Fibroblast of peridontal ligament (primary cell): ENCODE data around the gene NPFFR1.
"Not testable (repeated sequence)": the region's sequence is repeated elsewhere in the genome, so short reads cannot be mapped to it uniquely, and the experiment has no call there.

Experiments
- DNase-seq: peaks from one replicate; pipeline ENCODE4 v3.0.0-alpha.2; 2010; ENCODE audit errors: extremely low read depth

NPFFR1 gene

GRCh38 chr10:70285476-70285831 is 1.6 kb upstream of the NPFFR1 start:
- no peak for DNase-seq

GRCh38 chr10:70284542-70285475 is 1.0 kb upstream of the NPFFR1 start:
- DNase-seq: no peak

GRCh38 chr10:70283071-70283444 is 746 bp downstream of the NPFFR1 start:
- DNase-seq: no peak

DNA sequence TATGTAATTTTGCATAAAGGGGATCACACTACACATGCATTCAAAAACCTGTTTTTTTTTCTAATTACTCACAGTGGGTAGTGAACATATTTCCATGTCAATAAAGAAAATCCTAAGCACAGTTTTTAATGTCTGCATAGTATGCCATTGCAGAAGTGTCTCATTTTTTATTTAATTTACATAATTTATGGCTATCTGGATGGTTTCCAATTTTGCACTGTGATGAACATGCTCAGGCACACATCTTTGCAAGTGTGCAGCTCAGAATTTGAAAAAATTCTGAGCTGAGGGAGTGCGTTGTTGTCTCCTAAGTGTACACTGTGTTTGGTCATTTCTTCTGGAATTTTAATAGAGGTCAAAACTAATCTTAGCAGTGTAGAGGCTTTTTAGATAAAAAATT is 2.2 kb downstream of the NPFFR1 start:
- DNase-seq: no peak

DNA sequence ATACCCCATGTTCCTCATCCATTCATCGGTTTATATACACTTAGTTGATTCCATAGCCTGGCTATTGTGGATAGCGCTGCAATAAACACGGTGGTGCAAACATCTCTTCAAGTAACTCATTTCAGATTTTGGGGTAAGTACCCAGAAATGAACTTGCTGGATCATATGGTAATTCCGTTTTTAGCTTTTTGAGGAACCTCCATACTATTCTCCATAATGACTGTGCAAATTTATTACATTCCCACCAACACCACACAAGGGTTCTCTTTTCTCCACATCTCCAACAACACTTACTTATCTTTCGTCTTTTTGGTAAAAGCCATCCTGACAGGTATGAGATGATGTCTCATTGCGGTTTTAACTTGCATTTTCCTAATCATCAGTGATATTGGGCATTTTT is 3.7 kb downstream of the NPFFR1 start:
- DNase-seq: no peak

- DNase-seq: no peak
These were observed 6.3 kb downstream of the NPFFR1 start for GRCh38 chr10:70277396-70278030.

DNA sequence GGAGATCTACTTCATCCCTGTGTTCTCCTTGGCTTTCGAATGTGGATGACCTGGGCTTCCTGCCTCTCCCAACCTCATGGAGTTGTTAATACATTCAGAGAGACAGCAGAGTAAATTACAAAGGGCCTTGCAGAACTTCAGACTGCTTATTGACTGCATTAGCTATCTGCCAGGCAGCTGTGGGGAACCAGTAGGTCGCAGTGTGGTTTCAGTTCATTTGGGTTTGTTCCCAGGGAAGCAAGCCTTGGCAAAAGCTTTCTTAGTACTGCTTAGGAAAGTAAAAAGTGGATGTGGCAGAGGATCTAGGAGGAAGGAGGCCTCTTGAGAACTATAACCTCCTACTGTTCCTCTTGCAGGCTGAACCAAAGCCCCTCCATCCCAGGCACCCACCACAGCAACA is 9.2 kb downstream of the NPFFR1 start:
- peak; percentile 91 for DNase-seq

DNA sequence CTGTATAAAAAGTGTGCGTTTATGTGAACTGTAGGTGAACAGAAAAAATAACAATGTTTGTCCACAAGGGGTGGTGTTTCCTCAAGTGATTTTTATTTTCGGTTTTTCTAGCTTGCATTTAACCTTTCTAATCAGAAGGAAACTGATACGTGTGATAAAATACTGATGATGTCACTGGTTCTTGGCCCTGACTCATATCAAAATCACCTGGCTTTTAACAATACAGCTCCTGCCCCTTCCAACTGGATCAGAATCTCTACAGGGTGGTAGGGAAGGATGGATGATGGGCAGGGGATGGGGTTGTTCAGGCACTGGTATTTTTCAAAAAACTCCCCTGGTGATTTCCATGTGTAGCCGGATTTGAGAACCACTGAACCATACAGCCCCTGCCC is 10.9 kb downstream of the NPFFR1 start:
- peak; percentile 41 for DNase-seq

DNA sequence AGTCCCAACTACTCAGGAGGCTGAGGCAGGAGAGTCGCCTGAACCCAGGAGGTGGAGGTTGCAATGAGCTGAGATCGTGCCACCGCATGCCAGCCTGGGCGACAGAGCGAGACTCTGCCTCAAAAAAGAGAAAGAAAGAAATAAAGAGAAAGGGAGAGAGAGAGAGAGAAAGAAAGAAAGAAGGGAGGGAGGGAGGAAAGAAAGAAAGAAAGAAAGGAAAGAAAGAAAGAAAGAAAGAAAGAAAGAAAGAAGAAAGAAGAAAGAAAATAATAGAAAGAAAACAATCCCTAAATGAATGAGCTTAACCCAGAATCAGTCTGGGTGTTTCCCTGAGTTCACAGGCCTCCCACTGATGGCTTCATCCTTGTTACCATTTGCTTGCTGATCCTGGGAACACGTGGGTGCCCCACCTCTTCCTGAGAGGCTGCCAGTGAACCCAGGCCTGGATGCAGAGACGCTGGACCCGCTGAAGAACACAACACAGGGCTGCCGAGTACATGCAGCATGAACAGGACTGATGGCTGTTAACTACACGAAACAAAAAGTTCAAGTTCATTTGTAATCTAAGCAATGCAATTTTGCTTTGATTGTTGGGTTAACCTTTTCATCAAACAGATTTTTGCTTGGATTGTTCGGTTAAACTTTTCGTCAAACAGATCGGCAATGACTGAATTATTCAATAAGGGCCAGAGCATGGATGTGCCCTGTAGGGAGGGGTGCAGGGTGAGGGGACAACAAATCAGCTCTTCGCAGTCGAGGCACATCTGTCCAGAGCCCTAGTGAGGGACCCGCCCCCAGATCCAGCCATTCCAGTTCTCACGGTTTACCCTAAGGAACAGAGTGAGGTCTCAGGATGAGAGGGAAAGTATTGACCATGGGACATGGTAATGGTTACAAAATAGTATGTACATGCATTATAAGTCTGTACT is 11.5 kb downstream of the NPFFR1 start:
- peak; percentile 11 for DNase-seq

GRCh38 chr10:70270952-70271351 is 12.9 kb downstream of the NPFFR1 start:
- no peak for DNase-seq

- no peak for DNase-seq
These were observed 14.1 kb downstream of the NPFFR1 start for GRCh38 chr10:70269741-70270140.

DNA sequence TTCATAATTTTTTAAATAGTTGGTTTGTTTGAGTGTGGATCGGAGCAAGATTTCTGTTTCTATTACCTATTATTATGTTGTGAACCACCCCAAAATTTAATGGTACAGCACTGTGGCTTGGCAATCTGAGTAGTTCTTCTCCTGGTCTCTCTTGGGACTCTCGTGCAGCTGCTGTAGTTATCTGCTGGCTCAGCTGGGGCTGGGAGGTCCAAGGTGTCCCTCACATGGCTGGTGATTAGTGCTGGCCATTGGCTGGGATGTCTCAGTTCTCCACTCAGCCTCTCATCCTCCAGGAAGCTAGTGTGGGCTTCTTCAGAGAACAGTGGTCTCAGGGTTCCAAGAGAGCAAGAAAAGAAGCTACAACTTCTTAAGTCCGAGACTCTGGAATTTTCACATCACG is 15.4 kb downstream of the NPFFR1 start:
- no peak for DNase-seq

GRCh38 chr10:70267161-70267933 is 16.5 kb downstream of the NPFFR1 start:
- DNase-seq: peak; percentile 90

DNA sequence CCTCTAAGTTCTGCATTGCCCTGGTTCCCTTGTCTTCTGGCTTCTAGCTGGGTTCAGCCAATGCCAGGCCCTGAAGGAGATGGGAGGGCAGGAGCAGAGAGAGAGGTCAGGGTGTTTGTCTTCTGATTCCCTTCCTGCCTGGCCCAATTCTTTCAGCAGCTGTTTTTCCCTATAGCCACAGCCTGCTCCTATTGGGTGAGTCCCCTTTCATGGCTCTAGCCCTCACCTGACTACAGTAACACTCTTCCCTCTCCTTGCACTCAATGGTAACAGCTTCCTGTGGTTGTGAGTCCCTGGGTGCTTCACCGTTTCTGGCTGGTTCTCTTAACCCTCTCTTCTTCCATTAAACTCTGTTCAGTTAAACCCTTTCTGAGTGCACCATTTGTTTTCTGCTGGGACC is 17.1 kb downstream of the NPFFR1 start:
- no peak for DNase-seq

DNA sequence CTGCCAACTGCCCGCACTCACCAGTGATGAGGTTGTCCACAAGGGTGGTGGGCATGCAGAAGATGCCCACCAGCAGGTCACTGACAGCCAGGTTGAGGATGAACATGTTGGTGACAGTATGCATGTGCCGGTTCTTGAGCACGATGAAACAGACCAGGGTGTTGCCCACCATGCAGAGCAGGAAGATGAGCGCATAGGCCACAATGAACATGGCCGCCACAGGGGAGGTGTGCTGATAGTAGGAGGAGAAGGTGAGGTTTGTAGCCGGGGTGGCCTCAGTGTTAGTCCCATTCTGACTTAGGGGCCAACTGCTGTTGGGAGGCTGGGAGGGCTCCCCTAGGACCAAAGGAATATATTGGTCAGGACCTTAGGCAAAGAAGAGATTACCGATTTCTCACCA is 17.7 kb downstream of the NPFFR1 start:
- no peak for DNase-seq

- DNase-seq: no peak
These were observed 18.6 kb downstream of the NPFFR1 start for GRCh38 chr10:70265032-70265689.

DNA sequence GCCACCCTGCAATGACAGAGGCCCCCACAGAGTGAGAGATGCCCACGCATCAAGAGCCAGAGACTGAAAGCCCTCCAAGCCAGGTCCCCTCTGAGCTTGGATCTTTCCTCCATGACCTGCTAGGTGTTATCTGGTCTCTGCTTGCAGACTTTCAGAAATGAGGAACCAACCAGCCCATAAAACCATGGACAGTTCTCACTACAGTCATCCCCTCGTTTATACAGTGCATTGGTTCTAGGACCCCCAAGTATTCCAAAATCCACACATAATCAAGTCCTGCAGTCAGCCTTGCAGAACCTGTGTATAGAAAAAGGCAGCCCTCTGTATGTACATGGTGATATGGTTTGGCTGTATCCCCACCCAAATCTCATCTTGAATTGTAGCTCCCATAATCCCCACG is 23.1 kb downstream of the NPFFR1 start:
- DNase-seq: no peak

DNA sequence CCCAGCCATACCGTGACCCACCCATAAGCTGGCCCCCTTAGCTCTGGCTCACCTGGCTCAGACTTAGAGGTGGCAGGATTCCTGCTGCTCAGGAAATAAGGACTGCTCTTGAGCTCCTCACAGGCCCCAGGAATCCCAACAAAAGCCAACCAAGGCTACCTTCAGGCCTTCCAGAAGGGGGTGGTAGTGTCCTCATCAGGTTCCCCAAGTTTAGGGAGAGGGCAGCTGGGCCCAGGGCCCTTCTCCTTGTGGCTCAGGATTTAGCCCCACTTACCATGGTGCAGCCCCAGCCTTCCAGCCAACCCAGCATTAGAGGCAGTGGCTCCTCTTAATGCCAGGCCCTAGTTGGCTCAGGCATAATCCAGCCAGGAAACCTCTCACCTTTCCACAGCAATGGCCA is 23.5 kb downstream of the NPFFR1 start:
- DNase-seq: no peak

- no peak for DNase-seq
These were observed 25.6 kb downstream of the NPFFR1 start for GRCh38 chr10:70258216-70258615.

DNA sequence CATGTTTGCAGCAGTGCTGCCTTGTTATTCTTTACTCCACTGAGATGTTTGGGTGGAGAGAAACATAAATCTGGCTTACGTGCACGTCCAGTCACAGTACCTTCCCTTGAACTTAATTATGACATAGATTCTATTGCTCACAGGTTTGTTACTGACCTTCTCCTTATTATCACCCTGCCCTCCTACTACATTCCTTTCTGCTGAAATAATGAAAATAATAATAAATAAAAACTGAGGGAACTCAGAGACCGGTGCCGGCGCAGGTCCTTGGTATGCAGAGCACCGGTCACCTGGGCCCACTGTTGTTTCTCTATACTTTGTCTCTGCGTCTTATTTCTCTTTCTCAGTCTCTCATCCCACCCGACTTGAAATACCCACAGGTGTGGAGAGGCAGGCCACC is 26.0 kb downstream of the NPFFR1 start:
- DNase-seq: not testable (repeated sequence)

DNA sequence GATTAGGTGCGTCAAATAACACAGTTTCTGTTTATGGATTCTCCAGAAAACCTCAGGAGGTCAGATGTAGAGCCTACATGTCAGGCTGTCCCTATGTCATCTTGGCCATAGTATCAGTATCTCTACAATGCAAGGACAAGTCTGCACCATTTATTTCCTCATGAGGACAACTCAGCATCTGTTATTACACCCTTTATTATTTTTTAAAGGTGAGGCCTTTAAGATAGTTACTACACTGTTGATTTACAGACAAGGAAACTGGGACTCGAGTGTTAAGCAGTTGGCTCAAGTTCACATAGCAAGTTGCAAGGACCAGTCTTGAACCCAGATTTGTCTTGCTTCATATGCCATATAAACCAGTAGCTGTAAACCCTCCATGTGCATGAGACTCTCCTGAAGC is 27.3 kb downstream of the NPFFR1 start:
- DNase-seq: no peak
